Measurements from ENCODE around the gene FBXW5.

The FBXW5 gene

GRCh38 chr9:136985853-136986252 is 41.3 kb upstream of the FBXW5 start:
- DNase-seq (ENCODE audit: low spot score) = no peak
- H3K27ac ChIP-seq = no peak overlapping the region
- CTCF ChIA-PET = interaction anchor here (0.9 kb wide), 1 partner anchor 50 kb away, joined by 3 read pairs; no protein-coding TSS in a partner anchor
- TF ChIP-seq, protein P1, sequence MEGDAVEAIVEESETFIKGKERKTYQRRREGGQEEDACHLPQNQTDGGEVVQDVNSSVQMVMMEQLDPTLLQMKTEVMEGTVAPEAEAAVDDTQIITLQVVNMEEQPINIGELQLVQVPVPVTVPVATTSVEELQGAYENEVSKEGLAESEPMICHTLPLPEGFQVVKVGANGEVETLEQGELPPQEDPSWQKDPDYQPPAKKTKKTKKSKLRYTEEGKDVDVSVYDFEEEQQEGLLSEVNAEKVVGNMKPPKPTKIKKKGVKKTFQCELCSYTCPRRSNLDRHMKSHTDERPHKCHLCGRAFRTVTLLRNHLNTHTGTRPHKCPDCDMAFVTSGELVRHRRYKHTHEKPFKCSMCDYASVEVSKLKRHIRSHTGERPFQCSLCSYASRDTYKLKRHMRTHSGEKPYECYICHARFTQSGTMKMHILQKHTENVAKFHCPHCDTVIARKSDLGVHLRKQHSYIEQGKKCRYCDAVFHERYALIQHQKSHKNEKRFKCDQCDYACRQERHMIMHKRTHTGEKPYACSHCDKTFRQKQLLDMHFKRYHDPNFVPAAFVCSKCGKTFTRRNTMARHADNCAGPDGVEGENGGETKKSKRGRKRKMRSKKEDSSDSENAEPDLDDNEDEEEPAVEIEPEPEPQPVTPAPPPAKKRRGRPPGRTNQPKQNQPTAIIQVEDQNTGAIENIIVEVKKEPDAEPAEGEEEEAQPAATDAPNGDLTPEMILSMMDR (conservative IDR thresholded peaks at IDR 0.05; ENCODE audit: low read depth) = no peak
- POLR2A ChIA-PET (ENCODE audit: low non-redundant PET) = no interaction called here

GRCh38 chr9:136985027-136985602 is 40.6 kb upstream of the FBXW5 start:
- H3K27ac ChIP-seq = no peak overlapping the region
- no peak for DNase-seq (ENCODE audit: low spot score)
- ChIA-PET POLR2A (ENCODE audit: low non-redundant PET) (no interaction called here), CTCF (no interaction called here)
- TF ChIP-seq, protein P1 (conservative IDR thresholded peaks at IDR 0.05; ENCODE audit: low read depth) = no peak

DNA sequence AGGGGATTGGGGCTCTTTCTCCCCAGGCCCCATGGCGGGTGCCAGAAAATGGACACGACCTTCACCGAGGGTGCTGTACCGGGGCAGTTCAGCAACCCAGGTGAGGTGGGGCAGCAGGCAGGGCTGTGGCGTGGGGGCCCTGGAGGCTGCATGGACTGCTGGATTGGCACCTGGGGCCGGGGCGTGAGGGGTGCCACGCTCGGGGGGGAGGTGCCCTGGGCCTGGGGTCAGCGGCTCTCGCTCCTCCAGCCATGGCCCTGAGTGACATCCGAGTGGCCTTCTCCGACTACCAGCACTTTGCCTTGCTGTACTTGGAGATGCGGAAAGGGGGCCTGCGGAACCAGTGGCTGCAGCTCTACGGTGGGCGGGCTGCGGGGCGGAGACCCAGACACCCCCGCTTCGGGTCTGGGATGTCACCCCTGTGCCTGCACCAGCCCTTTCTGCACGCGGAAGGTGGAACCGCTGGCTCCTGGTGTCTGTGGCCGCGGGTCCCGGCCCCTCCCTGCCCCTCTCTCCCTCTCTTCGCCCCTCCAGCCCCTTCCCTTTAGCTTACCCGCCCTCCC is 40.0 kb upstream of the FBXW5 start:
- CTCF ChIA-PET = no interaction called here
- DNase-seq (ENCODE audit: low spot score) = no peak
- POLR2A ChIA-PET (ENCODE audit: low non-redundant PET) = no interaction called here
- H3K27ac ChIP-seq = no peak overlapping the region
- TF ChIP-seq, protein P1 (conservative IDR thresholded peaks at IDR 0.05; ENCODE audit: low read depth) = no peak

GRCh38 chr9:136983656-136984314 is 39.2 kb upstream of the FBXW5 start:
- POLR2A ChIA-PET (ENCODE audit: low non-redundant PET) = no interaction called here

DNA sequence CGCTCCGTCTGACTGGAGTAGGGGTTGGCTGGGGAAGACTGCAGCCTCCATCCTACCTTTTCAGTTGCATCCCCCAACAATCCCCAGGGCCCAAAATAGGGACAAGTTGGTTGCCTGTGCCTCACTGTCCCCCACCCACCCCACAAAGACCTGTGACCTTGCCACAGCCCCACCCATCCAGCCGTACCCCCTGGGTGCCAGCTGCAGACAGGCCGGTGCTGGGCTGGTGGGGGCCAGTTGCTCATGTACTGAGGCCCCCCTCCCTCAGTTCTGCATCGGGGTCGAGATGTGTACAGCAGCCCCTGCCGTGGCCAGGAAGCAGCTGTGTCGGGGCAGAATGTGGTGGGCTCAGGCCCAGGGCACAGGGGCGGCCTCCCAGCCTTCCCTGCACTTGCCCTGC is 38.6 kb upstream of the FBXW5 start:
- H3K27ac ChIP-seq = no peak overlapping the region
- ChIA-PET POLR2A (ENCODE audit: low non-redundant PET) (no interaction called here), CTCF (interaction anchor here (1.0 kb wide), 1 partner anchor 39 kb away, joined by 6 read pairs; no protein-coding TSS in a partner anchor)
- no peak for DNase-seq (ENCODE audit: low spot score)
- TF ChIP-seq, protein P1 (conservative IDR thresholded peaks at IDR 0.05; ENCODE audit: low read depth) = no peak

More at GRCh38 chr9:136983656-136984314, 39.2 kb upstream of the FBXW5 start:
- TF ChIP-seq, protein P1 (conservative IDR thresholded peaks at IDR 0.05; ENCODE audit: low read depth) = no peak
- H3K27ac ChIP-seq = no peak overlapping the region
- CTCF ChIA-PET = no interaction called here
- no peak for DNase-seq (ENCODE audit: low spot score)

DNA sequence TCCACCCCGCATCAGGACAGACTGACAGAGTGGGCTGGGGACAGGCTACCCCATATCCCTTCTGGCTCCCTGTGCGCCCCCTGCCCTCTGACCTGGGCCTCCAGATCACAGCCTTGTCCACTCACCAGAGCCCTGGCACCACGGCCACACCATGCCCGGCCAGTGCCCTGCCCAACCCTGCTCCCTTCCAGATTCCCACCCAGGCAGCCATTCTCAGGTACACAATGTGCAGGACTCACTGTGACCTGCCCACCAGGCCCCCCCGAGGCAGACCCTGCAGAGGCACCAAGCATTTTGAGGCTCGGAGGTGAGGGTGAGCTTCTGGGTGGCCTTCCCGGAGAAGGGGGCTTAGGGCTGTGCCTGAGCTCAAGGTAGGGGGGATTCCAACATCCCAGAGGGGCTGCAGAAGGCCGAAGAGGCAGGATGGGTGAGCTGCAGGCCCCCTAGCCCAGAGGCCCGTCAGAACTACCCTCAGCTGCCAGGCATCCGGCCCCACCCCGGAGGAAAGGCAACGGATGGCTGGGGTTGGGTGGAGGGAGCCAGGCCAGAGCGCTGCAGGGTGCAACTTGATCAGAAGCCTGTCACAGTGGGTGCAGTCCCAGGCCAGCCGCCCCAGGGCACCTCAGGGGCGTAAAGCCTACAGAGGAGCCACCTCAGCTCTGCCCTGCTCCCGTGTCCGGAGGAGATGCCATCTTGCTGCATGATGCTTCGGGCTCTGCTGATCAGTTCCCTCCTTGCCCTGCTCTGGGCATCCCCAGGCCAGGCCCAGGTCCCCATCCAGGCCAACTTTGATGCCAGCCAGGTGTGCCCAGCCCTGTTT is 37.9 kb upstream of the FBXW5 start, which contains the start of gene LCNL1:
Gene LCNL1 (plus strand): TSS at position 762 of the 820 bp plus-strand sequence. CDS start 594 bp downstream, outside the sequence.
- POLR2A ChIA-PET (ENCODE audit: low non-redundant PET) = no interaction called here
- CTCF ChIA-PET = interaction anchor here (1.0 to 1.4 kb wide), 2 partner anchors 8 to 38 kb away, joined by 3 to 6 read pairs; no protein-coding TSS in a partner anchor
- TF ChIP-seq, protein P1 (conservative IDR thresholded peaks at IDR 0.05; ENCODE audit: low read depth) = no peak
- peak within 1 kb of the TSS; percentile 57 for H3K27ac ChIP-seq
- no peak for DNase-seq (ENCODE audit: low spot score)
